ENCODE measurements around the gene TAPT1. TPM values are rescaled to one million over a fixed set of nuclear protein-coding genes. Genes with fewer than 3 reads are reported as not detected.

Gene TAPT1
- total RNA-seq, 3 donors from 2014 or later, result 39.7 to 52.5 (median 43.0) TPM

- TF ChIP-seq CTCF (IDR thresholded peaks at IDR 0.05), result no peak
- no peak for TF ChIP-seq POLR2A (IDR thresholded peaks at IDR 0.05)
- no peak for TF ChIP-seq POLR2AphosphoS5 (IDR thresholded peaks at IDR 0.05)
- no peaks in the 10 kb centered on the region for H3K36me3 ChIP-seq
- H3K4me3 ChIP-seq, result no peak overlapping the region
- no peaks in the 10 kb centered on the region for H3K27me3 ChIP-seq
- no peak for DNase-seq (ENCODE audit: low spot score in 2 of 2)
- no peak overlapping the region for H3K27ac ChIP-seq
- H3K9me3 ChIP-seq, result no peaks in the 10 kb centered on the region
- no peaks in the 10 kb centered on the region for H3K4me1 ChIP-seq
- intact Hi-C loops (cut with DNase I; ENCODE audit: low total_unique reads), result no loop called here
These were observed 8.8 kb downstream of the TAPT1 start for GRCh38 chr4:16217300-16218051.

- intact Hi-C loops (cut with DNase I; ENCODE audit: low total_unique reads), result no loop called here
- H3K4me3 ChIP-seq, result no peak overlapping the region
- H3K36me3 ChIP-seq, result no peaks in the 10 kb centered on the region
- no peaks in the 10 kb centered on the region for H3K4me1 ChIP-seq
- no peak for DNase-seq (ENCODE audit: low spot score in 2 of 2)
- TF ChIP-seq CTCF (IDR thresholded peaks at IDR 0.05) (no peak), POLR2A (IDR thresholded peaks at IDR 0.05) (no peak), POLR2AphosphoS5 (IDR thresholded peaks at IDR 0.05) (no peak)
- no peak overlapping the region for H3K27ac ChIP-seq
- no peaks in the 10 kb centered on the region for H3K9me3 ChIP-seq
- no peaks in the 10 kb centered on the region for H3K27me3 ChIP-seq
These were observed 13.2 kb downstream of the TAPT1 start for GRCh38 chr4:16213121-16213520.

GRCh38 chr4:16212138-16212782 lies 14.0 kb downstream of the TAPT1 start:
- DNase-seq (ENCODE audit: low spot score in 2 of 2), result no peak
- intact Hi-C loops (cut with DNase I; ENCODE audit: low total_unique reads), result no loop called here
- Histone ChIP-seq H3K4me1 (no peaks in the 10 kb centered on the region), H3K36me3 (no peaks in the 10 kb centered on the region), H3K4me3 (no peak overlapping the region), H3K27ac (no peak overlapping the region), H3K27me3 (no peaks in the 10 kb centered on the region), H3K9me3 (no peaks in the 10 kb centered on the region)
- TF ChIP-seq CTCF (IDR thresholded peaks at IDR 0.05) (no peak), POLR2A (IDR thresholded peaks at IDR 0.05) (no peak), POLR2AphosphoS5 (IDR thresholded peaks at IDR 0.05) (no peak)

- Histone ChIP-seq H3K27me3 (no peaks in the 10 kb centered on the region), H3K9me3 (no peaks in the 10 kb centered on the region), H3K4me3 (no peak overlapping the region), H3K27ac (no peak overlapping the region), H3K4me1 (no peaks in the 10 kb centered on the region), H3K36me3 (no peaks in the 10 kb centered on the region)
- intact Hi-C loops (cut with DNase I; ENCODE audit: low total_unique reads), result no loop called here
- DNase-seq (ENCODE audit: low spot score in 2 of 2), result no peak
- no peak for TF ChIP-seq POLR2AphosphoS5 (IDR thresholded peaks at IDR 0.05)
- TF ChIP-seq POLR2A (IDR thresholded peaks at IDR 0.05), result no peak
- no peak for TF ChIP-seq CTCF (IDR thresholded peaks at IDR 0.05)
These were observed 18.9 kb downstream of the TAPT1 start for GRCh38 chr4:16207409-16207808.

- DNase-seq (ENCODE audit: low spot score in 2 of 2), result no peak
- H3K27me3 ChIP-seq, result no peaks in the 10 kb centered on the region
- H3K36me3 ChIP-seq, result no peaks in the 10 kb centered on the region
- no peak overlapping the region for H3K4me3 ChIP-seq
- no peak overlapping the region for H3K27ac ChIP-seq
- no peak for TF ChIP-seq CTCF (IDR thresholded peaks at IDR 0.05)
- TF ChIP-seq POLR2A (IDR thresholded peaks at IDR 0.05), result no peak
- no peak for TF ChIP-seq POLR2AphosphoS5 (IDR thresholded peaks at IDR 0.05)
- H3K4me1 ChIP-seq, result no peaks in the 10 kb centered on the region
- intact Hi-C loops (cut with DNase I; ENCODE audit: low total_unique reads), result no loop called here
- no peaks in the 10 kb centered on the region for H3K9me3 ChIP-seq
These were observed 19.4 kb downstream of the TAPT1 start for GRCh38 chr4:16206848-16207247.
